ENCODE data around the gene OR5M11. TPM values are rescaled to one million over a fixed set of nuclear protein-coding genes. Genes with fewer than 3 reads are reported as not detected.
"Not testable (repeated sequence)": the region's sequence is repeated elsewhere in the genome, so short reads cannot be mapped to it uniquely, and the experiment has no call there.

Gene OR5M11
- total RNA-seq = not detected
- long read RNA-seq = 0 reads

DNA sequence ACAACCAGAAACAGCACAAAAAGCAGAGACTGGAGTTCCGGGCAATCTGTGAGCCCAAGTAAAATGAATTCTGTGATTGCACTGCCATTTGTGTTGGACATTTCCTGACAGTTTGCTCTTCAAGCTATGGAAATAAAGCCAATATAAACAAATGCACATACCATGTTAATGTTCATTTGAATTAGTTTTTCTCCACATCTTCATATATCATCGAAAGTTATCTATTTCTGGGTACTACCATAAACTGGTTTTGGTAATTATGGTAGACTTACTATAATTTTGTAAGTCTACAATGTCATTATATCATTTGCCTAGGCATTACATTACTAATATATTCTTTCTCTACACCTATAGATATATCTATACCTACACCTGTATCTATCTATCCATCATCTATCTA, at the start of gene OR5M11:
Gene OR5M11 (minus strand): TSS at position 101 of the 400 bp plus-strand sequence. CDS start 0 bp downstream, at position 101.
- intact Hi-C loops (cut with DNase I, micrococcal nuclease) = no loop called here
- DNase-seq = no peak
- no peak for ATAC-seq

DNA sequence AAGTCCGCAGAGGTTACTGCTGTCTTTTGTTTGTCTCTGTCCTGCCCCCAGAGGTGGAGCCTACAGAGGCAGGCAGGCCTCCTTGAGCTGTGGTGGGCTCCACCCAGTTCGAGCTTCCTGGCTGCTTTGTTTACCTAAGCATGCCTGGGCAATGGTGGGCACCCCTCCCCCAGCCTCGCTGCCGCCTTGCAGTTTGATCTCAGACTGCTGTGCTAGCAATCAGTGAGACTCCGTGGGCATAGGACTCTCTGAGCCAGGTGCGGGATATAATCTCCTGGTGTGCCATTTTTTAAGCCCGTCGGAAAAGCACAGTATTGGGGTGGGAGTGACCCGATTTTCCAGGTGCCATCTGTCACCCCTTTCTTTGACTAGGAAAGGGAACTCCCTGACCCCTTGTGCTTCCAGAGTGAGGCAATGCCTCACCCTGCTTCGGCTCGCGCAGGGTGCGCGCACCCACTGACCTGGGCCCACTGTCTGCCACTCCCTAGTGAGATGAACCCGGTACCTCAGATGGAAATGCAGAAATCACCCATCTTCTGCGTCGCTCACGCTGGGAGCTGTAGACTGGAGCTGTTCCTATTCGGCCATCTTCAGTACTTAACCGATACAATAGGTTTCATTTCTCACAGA, 49.1 kb upstream of the OR5M11 start:
- DNase-seq; ATAC-seq; intact Hi-C loops (cut with DNase I, micrococcal nuclease): not testable (repeated sequence)

DNA sequence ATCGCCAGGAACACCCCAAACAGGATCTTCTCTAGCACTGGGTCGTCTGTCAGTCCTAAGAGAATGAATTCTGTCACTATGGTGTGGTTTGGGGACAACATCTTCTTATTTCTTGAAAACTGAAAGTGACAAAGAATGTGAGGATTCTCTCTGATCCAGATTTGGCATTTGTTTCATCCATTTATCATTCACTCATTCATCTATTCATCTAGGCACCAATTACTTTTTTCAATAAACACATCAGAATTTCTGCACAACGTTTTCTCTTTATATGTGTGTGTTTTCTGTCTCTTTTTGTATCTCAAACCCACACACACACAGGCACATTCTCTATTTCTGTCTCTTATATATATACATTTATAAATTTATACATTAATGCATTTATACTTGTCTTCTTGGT, 34.6 kb upstream of the OR5M11 start, which contains the start of gene OR5M10:
Gene OR5M10 (minus strand): TSS at position 101 of the 400 bp plus-strand sequence. CDS start 0 bp downstream, at position 101.
- no peak for DNase-seq
- intact Hi-C loops (cut with DNase I, micrococcal nuclease) = no loop called here
- ATAC-seq = no peak

DNA sequence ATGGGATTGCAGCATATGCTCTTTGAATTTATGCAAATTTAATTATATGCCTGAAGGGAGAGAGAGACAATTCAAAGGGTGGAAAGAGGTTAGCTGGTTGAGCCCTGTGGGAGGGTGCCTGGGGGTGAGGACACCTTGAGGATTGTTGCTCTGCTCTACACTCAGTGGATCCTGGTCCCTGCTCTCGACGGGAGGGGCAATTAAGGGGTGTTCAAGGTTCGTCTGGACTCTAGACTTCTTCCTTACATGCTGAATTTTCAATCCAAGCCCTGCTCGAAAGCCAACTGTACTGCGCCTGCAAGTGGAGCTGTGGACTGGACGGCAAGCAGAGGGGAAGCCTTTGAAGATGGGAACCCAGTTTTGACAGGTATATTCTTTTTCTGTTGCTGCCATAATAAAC, 15.5 kb upstream of the OR5M11 start:
- intact Hi-C loops (cut with DNase I, micrococcal nuclease) = no loop called here
- DNase-seq (peak; percentile 34 to 39), ATAC-seq (peak; percentile 99)

DNA sequence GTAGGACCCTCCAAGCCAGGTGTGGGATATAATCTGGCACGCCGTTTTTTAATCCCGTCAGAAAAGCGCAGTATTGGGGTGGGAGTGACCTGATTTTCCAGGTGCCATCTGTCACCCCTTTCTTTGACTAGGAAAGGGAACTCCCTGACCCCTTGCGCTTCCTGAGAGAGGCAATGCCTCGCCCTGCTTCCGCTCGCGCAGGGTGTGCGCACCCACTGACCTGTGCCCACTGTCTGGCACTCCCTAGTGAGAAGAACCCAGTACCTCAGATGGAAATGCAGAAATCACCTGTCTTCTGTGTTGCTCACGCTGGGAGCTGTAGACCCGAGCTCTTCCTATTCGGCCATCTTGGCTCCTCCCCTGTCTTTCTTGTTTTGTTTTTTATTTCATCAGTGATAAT, 11.6 kb upstream of the OR5M11 start:
- intact Hi-C loops (cut with DNase I, micrococcal nuclease); ATAC-seq: not testable (repeated sequence)
- DNase-seq = peak in 1 of 2 donors; percentile 29

DNA sequence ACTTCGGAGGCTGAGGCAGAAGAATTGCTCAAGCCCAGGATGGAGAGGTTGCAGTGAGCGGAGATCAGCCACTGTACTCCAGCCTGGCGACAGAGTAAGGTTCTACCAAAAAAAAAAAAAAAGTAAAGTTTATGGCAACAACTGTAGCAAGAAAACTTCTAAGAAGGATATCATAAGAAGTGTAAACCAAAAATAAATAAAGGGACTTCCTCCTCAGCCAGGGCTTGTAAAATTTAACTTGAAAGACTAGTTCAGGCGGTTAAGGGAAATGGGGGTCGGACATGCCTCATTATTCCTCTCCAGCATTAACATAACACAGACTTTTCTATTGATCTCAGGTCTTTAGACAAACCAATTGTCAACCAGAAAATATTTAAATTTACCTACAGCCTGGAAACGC, 2.5 kb upstream of the OR5M11 start:
- no peak for DNase-seq
- ATAC-seq = peak; percentile 95
- intact Hi-C loops (cut with DNase I, micrococcal nuclease) = no loop called here

DNA sequence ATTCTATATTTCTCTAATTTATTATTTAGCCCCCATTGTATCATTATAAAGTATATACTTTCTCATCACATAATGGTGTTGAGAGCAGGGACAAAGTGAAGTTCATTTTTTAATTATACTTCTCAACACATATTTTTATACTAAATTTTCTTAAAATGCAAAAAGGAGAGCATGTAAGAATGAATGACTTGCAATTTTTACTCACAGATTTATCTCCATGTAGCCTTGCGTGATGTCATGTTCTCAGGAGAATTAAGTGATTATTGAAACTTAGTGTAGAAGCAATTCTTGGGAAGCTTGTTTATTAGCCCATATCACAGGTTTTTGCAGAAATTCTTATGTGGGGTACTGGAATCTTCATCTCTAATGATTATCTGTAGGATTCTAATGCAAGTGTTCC, 682 bp upstream of the OR5M11 start:
- ATAC-seq = no peak
- intact Hi-C loops (cut with DNase I, micrococcal nuclease) = no loop called here
- DNase-seq = no peak

DNA sequence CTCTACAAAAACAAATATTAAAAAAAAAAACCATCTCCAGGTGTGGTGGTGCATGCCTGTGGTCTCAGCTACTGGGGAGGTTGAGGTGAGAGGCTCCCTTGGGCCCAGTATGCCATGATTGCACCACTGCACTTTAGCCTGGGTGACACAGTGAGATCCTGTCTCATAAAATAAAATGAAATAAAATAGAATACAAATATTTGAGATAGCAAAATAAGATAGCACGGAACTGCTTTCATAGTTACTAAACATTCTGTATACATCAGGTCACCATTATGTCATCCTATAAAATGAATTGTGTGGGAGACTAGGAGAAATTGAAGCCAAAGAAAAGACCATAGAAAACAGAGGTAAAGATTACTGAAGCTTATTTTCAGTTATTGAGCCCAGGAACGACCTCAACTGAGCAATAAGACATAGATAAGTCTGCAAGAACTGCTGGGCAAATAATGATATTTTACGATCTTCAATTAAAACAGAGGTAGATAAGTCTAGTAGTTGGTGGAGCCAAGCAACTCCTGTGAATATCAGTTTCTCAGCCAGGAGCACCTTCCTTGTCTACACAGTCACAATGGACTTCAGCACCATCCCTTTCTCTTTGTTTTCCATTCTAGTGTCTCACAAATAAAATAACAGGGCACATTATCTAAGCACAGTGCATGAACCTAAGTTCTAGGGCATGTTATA, 9.9 kb downstream of the OR5M11 start:
- intact Hi-C loops (cut with DNase I, micrococcal nuclease) = no loop called here
- DNase-seq (peak; percentile 43 to 51), ATAC-seq (peak; percentile 89)

DNA sequence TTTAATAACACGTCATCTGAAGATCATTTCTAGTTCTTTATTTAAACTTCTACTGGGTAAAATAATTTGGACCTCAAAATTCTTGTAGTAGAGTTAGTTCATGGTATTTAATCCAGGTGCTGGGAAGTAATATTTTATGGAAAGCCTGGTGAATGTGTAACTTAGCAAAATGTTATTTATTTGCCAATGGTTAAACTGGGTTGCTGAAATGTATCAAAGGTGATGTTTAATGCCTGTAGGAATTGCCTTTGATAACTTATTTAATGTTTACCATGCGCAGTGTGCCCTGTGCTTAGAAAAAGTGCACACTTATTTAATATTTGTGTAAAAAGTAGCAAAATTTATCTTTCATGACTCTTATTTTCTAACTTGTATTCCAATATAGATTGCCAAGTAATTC, 11.2 kb downstream of the OR5M11 start:
- ATAC-seq (peak; percentile 57), DNase-seq (no peak)
- intact Hi-C loops (cut with DNase I, micrococcal nuclease) = no loop called here

DNA sequence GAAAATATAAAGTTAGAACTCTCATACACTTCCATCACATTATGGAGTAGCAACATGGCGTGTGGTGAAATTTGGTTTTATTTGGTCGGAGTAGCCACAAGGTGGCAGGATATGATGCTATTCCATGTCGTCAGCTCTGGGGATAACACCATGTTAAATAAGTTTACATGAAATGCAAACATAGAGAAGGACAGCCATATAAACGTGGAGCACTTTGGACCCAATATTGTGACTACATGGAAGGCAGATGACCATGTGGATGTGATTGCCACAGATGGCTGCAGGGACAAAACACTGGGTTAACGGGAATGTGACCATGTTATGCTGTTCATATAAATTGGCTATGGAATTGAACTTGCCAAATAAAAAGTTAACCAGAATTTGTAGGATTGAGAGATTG, 21.0 kb downstream of the OR5M11 start:
- intact Hi-C loops (cut with DNase I, micrococcal nuclease) = no loop called here
- ATAC-seq = peak; percentile 100
- peak; percentile 28 to 37 for DNase-seq

DNA sequence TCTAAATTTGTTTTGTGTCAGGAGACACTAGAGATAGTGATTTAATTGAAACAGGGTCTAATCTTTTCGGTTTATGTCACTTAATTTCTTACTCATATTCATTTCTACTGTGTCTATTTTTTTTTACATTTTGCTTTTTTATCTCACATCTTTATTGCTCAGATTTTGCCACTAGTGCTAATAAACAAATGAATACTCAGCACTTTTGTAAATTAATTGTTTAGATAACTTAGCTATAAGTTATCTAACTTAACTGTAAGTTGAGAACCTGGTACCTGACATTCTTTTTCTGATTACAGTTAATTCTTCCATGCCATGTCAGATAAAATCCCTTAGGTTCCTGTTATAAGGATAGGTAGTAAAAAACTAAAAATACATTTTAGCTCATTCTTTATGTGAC, 29.8 kb downstream of the OR5M11 start:
- DNase-seq (no peak), ATAC-seq (no peak)
- intact Hi-C loops (cut with DNase I, micrococcal nuclease) = no loop called here

DNA sequence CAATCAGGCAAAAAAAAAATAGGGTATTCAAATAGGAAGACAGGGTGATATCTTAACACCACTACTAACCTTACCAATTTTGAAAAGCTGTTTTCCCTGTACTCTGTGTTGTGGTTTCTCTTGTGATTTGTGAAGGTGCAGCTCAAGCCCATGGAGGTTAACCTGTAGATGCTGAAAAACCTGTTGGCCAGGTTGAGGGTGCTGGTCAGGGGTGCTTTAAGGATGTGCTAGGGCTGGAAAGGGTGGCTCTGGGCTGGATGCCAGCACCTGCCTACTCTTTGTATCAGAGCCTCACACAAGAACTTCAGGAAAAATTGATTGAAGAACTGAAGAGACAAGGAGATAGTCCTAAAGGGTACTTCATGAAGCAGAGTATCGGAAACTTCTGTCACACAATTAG, 33.6 kb downstream of the OR5M11 start:
- ATAC-seq (no peak), DNase-seq (peak in 1 of 2 donors; percentile 22)
- intact Hi-C loops (cut with DNase I, micrococcal nuclease) = no loop called here

DNA sequence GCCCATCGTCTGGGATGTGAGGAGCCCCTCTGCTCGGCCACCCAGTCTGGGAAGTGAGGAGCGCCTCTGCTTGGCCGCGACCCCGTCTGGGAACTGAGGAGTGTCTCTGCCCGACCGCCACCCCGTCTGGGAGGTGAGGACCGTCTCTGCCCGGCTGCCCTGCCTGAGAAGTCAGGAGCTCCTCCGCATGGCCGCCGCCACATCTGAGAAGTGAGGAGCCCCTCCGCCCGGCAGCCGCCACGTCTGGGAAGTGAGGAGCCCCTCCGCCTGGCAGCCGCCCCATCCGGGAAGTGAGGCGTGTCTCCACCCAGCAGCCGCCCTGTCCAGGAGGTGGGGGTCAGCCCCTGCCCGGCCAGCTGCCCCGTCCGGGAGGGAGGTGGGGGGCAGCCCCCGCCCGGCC, 46.0 kb downstream of the OR5M11 start:
- DNase-seq = no peak
- intact Hi-C loops (cut with DNase I, micrococcal nuclease) = no loop called here
- ATAC-seq = no peak

DNA sequence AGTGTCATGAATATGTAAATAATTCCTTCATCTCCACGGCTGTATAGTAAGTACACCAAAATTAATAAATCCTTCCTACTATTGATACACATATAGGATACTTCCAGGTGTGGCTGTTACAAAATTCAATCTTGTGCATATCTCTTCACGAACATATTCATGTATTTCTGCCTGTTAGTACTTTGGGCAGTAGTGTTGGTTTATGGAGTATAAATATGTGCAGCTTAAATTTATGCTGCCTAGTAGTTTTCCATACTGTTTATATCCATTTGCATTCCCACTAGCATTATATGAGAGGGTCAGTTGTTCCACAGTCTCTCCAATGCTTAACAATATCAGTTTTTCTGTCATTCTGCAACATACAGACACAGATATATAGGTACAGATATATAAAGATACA, 47.9 kb downstream of the OR5M11 start:
- DNase-seq = no peak
- ATAC-seq = no peak
- intact Hi-C loops (cut with DNase I, micrococcal nuclease) = no loop called here

Other genes starting within 250 kb of the OR5M11 start
- not detected for gene OR8K3, start 228.1 kb downstream of the OR5M11 start, total RNA-seq
- not detected for gene OR8K1, start 197.2 kb downstream of the OR5M11 start, total RNA-seq
- not detected for gene OR8J1, start 189.0 kb downstream of the OR5M11 start, total RNA-seq
- not detected for gene OR8U1, start 167.6 kb downstream of the OR5M11 start, total RNA-seq
- not detected for gene OR5AL1, start 130.6 kb downstream of the OR5M11 start, total RNA-seq
- gene OR5M3, start 69.9 kb downstream of the OR5M11 start, total RNA-seq = not detected
- not detected for gene OR5M8, start 51.9 kb downstream of the OR5M11 start, total RNA-seq
- gene OR5M10, start 34.5 kb upstream of the OR5M11 start, total RNA-seq = not detected
- gene OR5M1, start 71.6 kb upstream of the OR5M11 start, total RNA-seq = not detected
- gene OR5AP2, start 99.2 kb upstream of the OR5M11 start, total RNA-seq = not detected
- gene OR5AR1, start 120.4 kb upstream of the OR5M11 start, total RNA-seq = not detected
- gene OR9G1, start 155.8 kb upstream of the OR5M11 start, total RNA-seq = not detected
- not detected for gene OR9G4, start 205.4 kb upstream of the OR5M11 start, total RNA-seq

Data from left colon (tissue), 2 donors.